K562 (cell line): ENCODE results near the gene NUCB2. TPM values are rescaled to one million over a fixed set of nuclear protein-coding genes. Genes with fewer than 3 reads are reported as not detected.

ENCODE experiments used
- CBX1 ChIP-seq: sonication (generic); IDR thresholded peaks from 2 replicates; pipeline ENCODE4 v1.6.1; 2016; ENCODE audit warnings: antibody characterized with exemption, low read depth, mild to moderate bottlenecking
- CBX5 ChIP-seq: IDR thresholded peaks from 2 replicates; pipeline ENCODE4 v1.6.1; 2014; ENCODE audit warnings: low read depth, borderline replicate concordance
- CREBBP ChIP-seq: IDR thresholded peaks from one replicate; pipeline ENCODE4 v1.6.1; 2012; ENCODE audit warnings: low read depth, mild to moderate bottlenecking, control low read depth, inconsistent platforms, low read length
- MCM7 ChIP-seq, 2 experiments: fragments of 450-650 bp; IDR thresholded peaks; 2 replicates each; pipeline ENCODE4 v1.6.1; 2016 to 2018
- MYC ChIP-seq, 2 experiments: fragments of 250-450 bp in 1 of 2; sonication (Bioruptor Pico) in 1 of 2; IDR thresholded peaks; 2 replicates each; pipeline versions ENCODE4 v1.5.1 to v1.6.1; 2012 to 2021; ENCODE audit warnings: low read depth in 2 of 2, borderline replicate concordance in 1 of 2, improper control_type of control experiment in 1 of 2, low read length in 1 of 2, mild to moderate bottlenecking in 1 of 2, moderate library complexity in 1 of 2
- NCOR1 ChIP-seq: fragments of 450-650 bp; IDR thresholded peaks from 2 replicates; pipeline ENCODE4 v1.6.1; 2016; ENCODE audit warnings: mild to moderate bottlenecking, moderate library complexity
- PATZ1 ChIP-seq: fragments of 250-450 bp; sonication (Bioruptor Pico); IDR thresholded peaks from 2 replicates; pipeline ENCODE4 v1.5.0; 2020; ENCODE audit warnings: mild to moderate bottlenecking, borderline replicate concordance
- SIRT6 ChIP-seq: IDR thresholded peaks from one replicate; pipeline ENCODE4 v1.6.1; 2012; ENCODE audit warnings: low read depth, mild to moderate bottlenecking, control low read depth, inconsistent platforms, low read length, moderate library complexity
- polyA plus RNA-seq, 8 experiments: library from polyadenylated mRNA; depleted of rRNA in 4 of 8; stranded (reverse) in 5 of 8; unstranded in 3 of 8; fragments of >200 nt; fragmentation: Nextera tagmentation in 2 of 8; fragmentation: Illumina TruSeq in 1 of 8; extraction: Ambion mirVana in 2 of 8; extraction: Trizol in 1 of 8; gene quantifications; 2 replicates each; pipeline versions ENCODE4 v1.2.1 to v1.2.3, GENCODE V29; 2011 to 2014; ENCODE audit warnings: inconsistent platforms in 1 of 8, missing spikeins in 1 of 8
- total RNA-seq, 7 experiments: library from RNA; depleted of rRNA in 6 of 7; stranded (reverse); fragments of >200 nt in 6 of 7; fragmentation: Illumina TruSeq in 2 of 7; extraction: Trizol in 2 of 7; gene quantifications; 2 replicates each; pipeline versions ENCODE4 v1.2.1 to v1.2.3, GENCODE V29; 2011 to 2021; ENCODE audit warnings: low replicate concordance in 1 of 7
- TF ChIP-seq, protein P1 (sequence below): fragments of 200-400 bp; formaldehyde crosslinking; IDR thresholded peaks from 2 replicates; pipeline ENCODE4 v1.6.1; 2017; ENCODE audit warnings: mild to moderate bottlenecking, low read depth, low read length, moderate library complexity

Gene NUCB2
- total and polyA plus RNA-seq, 9 of the 15 experiments (the other 6 are each of a cell fraction or from before 2014, with no cell fraction given) = 54.0 to 108 (median 84.6) TPM

GRCh38 chr11:17369684-17370243 lies 93.2 kb downstream of the NUCB2 start (continued):
- no peak for TF ChIP-seq PATZ1
- TF ChIP-seq MYC (IDR thresholded peaks at IDR 0.05; ENCODE audit: low read depth, low read length) = no peak
- no peak for TF ChIP-seq MYC (CRISPR knock-in tag; IDR thresholded peaks at IDR 0.05; ENCODE audit: borderline replicate concordance, low read depth)
- TF ChIP-seq MCM7 (IDR thresholded peaks at IDR 0.05) = no peak
- TF ChIP-seq CBX5 = peak; percentile 45; the same call in 1 of the 2 replicates
- TF ChIP-seq NCOR1 = no peak
- no peak for TF ChIP-seq SIRT6
- no peak for TF ChIP-seq CREBBP
- 0 out of 2 replicates have a peak, but pooled peaks have one; percentile 29 for TF ChIP-seq CBX1
- TF ChIP-seq, protein P1, sequence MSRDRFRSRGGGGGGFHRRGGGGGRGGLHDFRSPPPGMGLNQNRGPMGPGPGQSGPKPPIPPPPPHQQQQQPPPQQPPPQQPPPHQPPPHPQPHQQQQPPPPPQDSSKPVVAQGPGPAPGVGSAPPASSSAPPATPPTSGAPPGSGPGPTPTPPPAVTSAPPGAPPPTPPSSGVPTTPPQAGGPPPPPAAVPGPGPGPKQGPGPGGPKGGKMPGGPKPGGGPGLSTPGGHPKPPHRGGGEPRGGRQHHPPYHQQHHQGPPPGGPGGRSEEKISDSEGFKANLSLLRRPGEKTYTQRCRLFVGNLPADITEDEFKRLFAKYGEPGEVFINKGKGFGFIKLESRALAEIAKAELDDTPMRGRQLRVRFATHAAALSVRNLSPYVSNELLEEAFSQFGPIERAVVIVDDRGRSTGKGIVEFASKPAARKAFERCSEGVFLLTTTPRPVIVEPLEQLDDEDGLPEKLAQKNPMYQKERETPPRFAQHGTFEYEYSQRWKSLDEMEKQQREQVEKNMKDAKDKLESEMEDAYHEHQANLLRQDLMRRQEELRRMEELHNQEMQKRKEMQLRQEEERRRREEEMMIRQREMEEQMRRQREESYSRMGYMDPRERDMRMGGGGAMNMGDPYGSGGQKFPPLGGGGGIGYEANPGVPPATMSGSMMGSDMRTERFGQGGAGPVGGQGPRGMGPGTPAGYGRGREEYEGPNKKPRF = no peak
